GM12873 (cell line): ENCODE measurements around the gene CEACAM19.

Experiments
- CTCF ChIP-seq: IDR thresholded peaks from 2 replicates; pipeline ENCODE4 v1.5.1; 2012; ENCODE audit warnings: low read depth, mild to moderate bottlenecking, moderate library complexity, low read length, control low read depth; ENCODE audit not compliant: insufficient read depth; ENCODE audit errors: missing control alignments

Gene CEACAM19

GRCh38 chr19:44712864-44713515 is 41.7 kb downstream of the CEACAM19 start:
- no peak for TF ChIP-seq CTCF

GRCh38 chr19:44714597-44715169 is 43.4 kb downstream of the CEACAM19 start:
- no peak for TF ChIP-seq CTCF

- no peak for TF ChIP-seq CTCF
Measured at GRCh38 chr19:44717603-44718002, 46.3 kb downstream of the CEACAM19 start.

GRCh38 chr19:44718441-44719261 is 47.4 kb downstream of the CEACAM19 start:
- no peak for TF ChIP-seq CTCF

- no peak for TF ChIP-seq CTCF
Measured at GRCh38 chr19:44719262-44719701, 48.0 kb downstream of the CEACAM19 start.

GRCh38 chr19:44720945-44721344 is 49.7 kb downstream of the CEACAM19 start:
- TF ChIP-seq CTCF: no peak

- no peak for TF ChIP-seq CTCF
Measured at GRCh38 chr19:44722131-44723121, 51.1 kb downstream of the CEACAM19 start.
